Bronchial epithelial cell (primary cell): ENCODE data around the gene PFDN1. TPM values are rescaled to one million over a fixed set of nuclear protein-coding genes. Genes with fewer than 3 reads are reported as not detected.
"Not testable (repeated sequence)": the region's sequence is repeated elsewhere in the genome, so short reads cannot be mapped to it uniquely, and the experiment has no call there.

Source experiments
- DNase-seq: peaks from one replicate; pipeline ENCODE4 v3.0.0-alpha.2; 2010; ENCODE audit warnings: low read depth
- FAIRE-seq: peaks from 2 replicates; lab custom pipeline; 2011; peaks lifted over from hg19 to GRCh38; lab: Jason Lieb, UNC
- H3K27me3 ChIP-seq: 2 replicates; pipeline ENCODE4 v1.5.1; 2011; ENCODE audit warnings: low read length; ENCODE audit not compliant: control insufficient read depth, insufficient read depth
- H3K36me3 ChIP-seq: 2 replicates; pipeline ENCODE4 v1.5.1; 2011; ENCODE audit warnings: low read length; ENCODE audit not compliant: control insufficient read depth, insufficient read depth
- H3K4me3 ChIP-seq: 2 replicates; pipeline ENCODE4 v1.5.1; 2011; ENCODE audit warnings: mild to moderate bottlenecking, low read depth, low read length, control low read depth
- CTCF ChIP-seq: IDR thresholded peaks from 2 replicates; pipeline ENCODE4 v1.5.1; 2011; ENCODE audit warnings: mild to moderate bottlenecking, moderate library complexity, low read length, control low read depth, inconsistent platforms; ENCODE audit not compliant: insufficient read depth, severe bottlenecking
- total RNA-seq: library from RNA; depleted of rRNA; stranded (reverse); fragments of >200 nt; gene quantifications from 2 replicates; pipeline ENCODE4 v1.2.1, GENCODE V29; 2014

PFDN1 gene
- total RNA-seq, 1 donor from 2014 or later: 34.5 TPM

GRCh38 chr5:140208065-140208464 lies 94.8 kb downstream of the PFDN1 start:
- Histone ChIP-seq H3K27me3 (no peaks in the 10 kb centered on the region), H3K4me3 (no peak overlapping the region), H3K36me3 (no peaks in the 10 kb centered on the region)
- no peak for FAIRE-seq
- TF ChIP-seq CTCF: no peak
- DNase-seq: no peak

GRCh38 chr5:140207250-140207964 lies 95.5 kb downstream of the PFDN1 start:
- DNase-seq: no peak
- TF ChIP-seq CTCF: no peak
- H3K4me3 ChIP-seq: no peak overlapping the region
- no peaks in the 10 kb centered on the region for H3K27me3 ChIP-seq
- H3K36me3 ChIP-seq: no peaks in the 10 kb centered on the region
- no peak for FAIRE-seq

- Histone ChIP-seq H3K4me3 (no peak overlapping the region), H3K27me3 (no peaks in the 10 kb centered on the region), H3K36me3 (no peaks in the 10 kb centered on the region)
- FAIRE-seq (no peak), DNase-seq (no peak)
- TF ChIP-seq CTCF: no peak
Measured at GRCh38 chr5:140205952-140206351, 96.9 kb downstream of the PFDN1 start.

GRCh38 chr5:140205216-140205615 lies 97.7 kb downstream of the PFDN1 start:
- no peaks in the 10 kb centered on the region for H3K36me3 ChIP-seq
- peak; percentile 47 for DNase-seq
- no peak for FAIRE-seq
- H3K4me3 ChIP-seq: no peak overlapping the region
- no peaks in the 10 kb centered on the region for H3K27me3 ChIP-seq
- TF ChIP-seq CTCF: no peak

GRCh38 chr5:140202610-140203009 lies 100.3 kb downstream of the PFDN1 start:
- no peaks in the 10 kb centered on the region for H3K36me3 ChIP-seq
- H3K27me3 ChIP-seq: no peaks in the 10 kb centered on the region
- H3K4me3 ChIP-seq: no peak overlapping the region
- no peak for DNase-seq
- TF ChIP-seq CTCF: no peak
- no peak for FAIRE-seq

- Histone ChIP-seq H3K4me3 (no peak overlapping the region), H3K27me3 (no peaks in the 10 kb centered on the region), H3K36me3 (no peaks in the 10 kb centered on the region)
- DNase-seq: peak; percentile 16
- FAIRE-seq: no peak
- TF ChIP-seq CTCF: no peak
Measured at GRCh38 chr5:140202078-140202477, 100.8 kb downstream of the PFDN1 start.

- not testable (repeated sequence) for H3K4me3 ChIP-seq, H3K27me3 ChIP-seq, FAIRE-seq, H3K36me3 ChIP-seq, DNase-seq
Measured at GRCh38 chr5:140198915-140199314, 104.0 kb downstream of the PFDN1 start.
